ENCODE measurements around the gene AICDA. TPM values are rescaled to one million over a fixed set of nuclear protein-coding genes. Genes with fewer than 3 reads are reported as not detected.
"Not testable (repeated sequence)": the region's sequence is repeated elsewhere in the genome, so short reads cannot be mapped to it uniquely, and the experiment has no call there.

AICDA gene
- total RNA-seq, 1 donor from 2014 or later, result not detected

- Mint-ChIP-seq H3K9me3 (peaks cover 21% of the 10 kb centered on the region), H3K4me3 (no peak overlapping the region), H3K27me3 (ENCODE audit: low read depth) (no peaks in the 10 kb centered on the region), H3K27ac (no peak overlapping the region), H3K4me1 (no peaks in the 10 kb centered on the region), H3K36me3 (no peaks in the 10 kb centered on the region)
- DNase-seq (ENCODE audit: low spot score in 2 of 2, unreplicated experiment in 2 of 2), result no peak
- TF ChIP-seq CTCF (IDR thresholded peaks at IDR 0.05; ENCODE audit: unreplicated experiment), result no peak
Measured at GRCh38 chr12:8629486-8630033, 16.9 kb upstream of the AICDA start.

- TF ChIP-seq CTCF (IDR thresholded peaks at IDR 0.05; ENCODE audit: unreplicated experiment), result no peak
- Mint-ChIP-seq H3K27ac (no peak overlapping the region), H3K4me1 (no peaks in the 10 kb centered on the region), H3K36me3 (no peaks in the 10 kb centered on the region), H3K9me3 (peaks cover 17% of the 10 kb centered on the region), H3K27me3 (ENCODE audit: low read depth) (no peaks in the 10 kb centered on the region), H3K4me3 (no peak overlapping the region)
- DNase-seq (ENCODE audit: low spot score in 2 of 2, unreplicated experiment in 2 of 2), result no peak
Measured at GRCh38 chr12:8628731-8629130, 16.1 kb upstream of the AICDA start.

GRCh38 chr12:8624750-8625149 lies 12.1 kb upstream of the AICDA start:
- not testable (repeated sequence) for DNase-seq (ENCODE audit: low spot score in 2 of 2, unreplicated experiment in 2 of 2); H3K27me3 Mint-ChIP-seq (ENCODE audit: low read depth); H3K4me1 Mint-ChIP-seq; H3K36me3 Mint-ChIP-seq; H3K4me3 Mint-ChIP-seq; H3K27ac Mint-ChIP-seq; H3K9me3 Mint-ChIP-seq

- H3K9me3 Mint-ChIP-seq, result peaks cover 4% of the 10 kb centered on the region
- no peak overlapping the region for H3K27ac Mint-ChIP-seq
- H3K36me3 Mint-ChIP-seq, result peaks cover 3% of the 10 kb centered on the region
- no peak overlapping the region for H3K4me3 Mint-ChIP-seq
- TF ChIP-seq CTCF (IDR thresholded peaks at IDR 0.05; ENCODE audit: unreplicated experiment), result no peak
- H3K4me1 Mint-ChIP-seq, result no peaks in the 10 kb centered on the region
- no peaks in the 10 kb centered on the region for H3K27me3 Mint-ChIP-seq (ENCODE audit: low read depth)
- no peak for DNase-seq (ENCODE audit: low spot score in 2 of 2, unreplicated experiment in 2 of 2)
Measured at GRCh38 chr12:8622646-8623045, 10.0 kb upstream of the AICDA start.

- H3K27ac Mint-ChIP-seq, result no peak overlapping the region
- no peak overlapping the region for H3K4me3 Mint-ChIP-seq
- H3K36me3 Mint-ChIP-seq, result no peaks in the 10 kb centered on the region
- TF ChIP-seq CTCF (IDR thresholded peaks at IDR 0.05; ENCODE audit: unreplicated experiment), result no peak
- DNase-seq (ENCODE audit: low spot score in 2 of 2, unreplicated experiment in 2 of 2), result no peak
- no peaks in the 10 kb centered on the region for H3K9me3 Mint-ChIP-seq
- H3K27me3 Mint-ChIP-seq (ENCODE audit: low read depth), result no peaks in the 10 kb centered on the region
- H3K4me1 Mint-ChIP-seq, result peaks cover 6% of the 10 kb centered on the region
Measured at GRCh38 chr12:8615206-8615605, 2.5 kb upstream of the AICDA start.

GRCh38 chr12:8613881-8614280 lies 1.2 kb upstream of the AICDA start:
- not testable (repeated sequence) for H3K27me3 Mint-ChIP-seq (ENCODE audit: low read depth); H3K9me3 Mint-ChIP-seq; H3K27ac Mint-ChIP-seq; H3K4me3 Mint-ChIP-seq; DNase-seq (ENCODE audit: low spot score in 2 of 2, unreplicated experiment in 2 of 2); H3K36me3 Mint-ChIP-seq
- H3K4me1 Mint-ChIP-seq, result peaks cover 13% of the 10 kb centered on the region

- peak; percentile 66 for TF ChIP-seq CTCF (IDR thresholded peaks at IDR 0.05; ENCODE audit: unreplicated experiment)
- no peak for DNase-seq (ENCODE audit: low spot score in 2 of 2, unreplicated experiment in 2 of 2)
Measured at GRCh38 chr12:8609061-8609570, 3.5 kb downstream of the AICDA start.

More at GRCh38 chr12:8609061-8609570, 3.5 kb downstream of the AICDA start:
- Mint-ChIP-seq H3K27me3 (ENCODE audit: low read depth) (no peaks in the 10 kb centered on the region), H3K9me3 (no peaks in the 10 kb centered on the region), H3K27ac (peak overlapping the region; percentile 44), H3K36me3 (no peaks in the 10 kb centered on the region), H3K4me3 (no peak overlapping the region), H3K4me1 (peaks cover 15% of the 10 kb centered on the region)
